ACHN (cell line): ENCODE data around the gene CAMK2B.

Experiments used
- DNase-seq: peaks from one replicate; pipeline ENCODE4 v3.0.0-alpha.2; 2015
- in situ Hi-C: cut with HindIII; loops from 2 replicates; pipeline ENCODE4 v1.10.0; 2017; ENCODE audit warnings: low sequenced_read_pairs, low pct_ligation_motif_present, low pct_unique_long_range_greater_than_20kb

CAMK2B gene

DNA sequence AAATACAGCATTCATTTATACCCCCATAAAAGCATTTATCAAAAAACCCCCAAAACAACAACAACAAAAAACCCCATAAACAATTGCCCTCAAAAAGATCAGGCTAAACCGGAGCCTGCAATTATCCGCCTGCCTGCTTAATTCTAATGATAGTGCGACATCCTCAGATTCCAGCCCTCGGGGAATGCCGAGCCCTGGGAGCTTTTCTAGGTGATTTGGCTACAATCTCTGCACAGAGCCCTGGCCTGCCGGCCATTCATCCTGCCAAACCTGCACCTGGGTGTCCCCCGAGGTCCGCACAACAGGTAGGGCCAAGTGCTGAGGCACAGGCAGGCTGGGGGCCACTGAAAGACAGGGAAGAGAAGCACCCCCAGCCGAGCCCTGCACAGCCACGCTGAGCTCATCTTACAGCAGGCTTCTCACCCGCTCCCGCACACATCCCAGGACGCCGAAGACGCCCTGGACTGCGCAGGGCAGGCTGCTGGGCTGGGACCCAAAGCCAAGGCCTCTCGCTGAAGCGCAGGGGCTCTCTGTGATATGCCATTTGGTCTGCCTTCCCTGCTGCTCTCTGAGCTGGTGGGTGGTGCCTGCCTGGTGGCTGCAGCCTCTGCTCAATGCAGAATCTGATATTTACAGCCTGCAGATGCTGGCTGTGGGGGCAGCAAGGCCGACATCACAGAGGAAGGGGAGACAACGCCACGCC, 57.5 kb downstream of the CAMK2B start:
- DNase-seq = no peak
- in situ Hi-C loops = no loop called here

GRCh38 chr7:44267178-44267577, 58.2 kb downstream of the CAMK2B start:
- DNase-seq = no peak
- in situ Hi-C loops = no loop called here

DNA sequence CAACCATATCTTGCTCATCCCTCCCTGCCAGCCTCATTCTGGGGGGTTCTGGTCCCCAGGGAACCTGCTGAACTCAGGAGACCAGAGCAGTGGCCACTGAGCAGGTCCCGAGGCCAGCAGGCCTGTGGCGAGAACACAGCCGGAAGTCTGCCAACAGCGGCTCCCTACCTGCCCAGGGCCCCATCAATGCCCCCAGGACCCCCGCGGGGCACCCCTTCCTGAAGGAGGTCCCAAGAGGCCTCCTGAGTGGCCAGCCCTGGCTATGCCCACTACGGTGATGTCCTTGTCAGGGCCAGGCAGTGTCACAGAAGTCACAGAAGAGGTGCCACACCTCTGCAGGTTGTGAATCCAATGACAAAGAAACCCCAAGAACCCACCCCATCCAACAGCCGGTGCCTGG, 58.9 kb downstream of the CAMK2B start:
- in situ Hi-C loops = no loop called here
- no peak for DNase-seq

DNA sequence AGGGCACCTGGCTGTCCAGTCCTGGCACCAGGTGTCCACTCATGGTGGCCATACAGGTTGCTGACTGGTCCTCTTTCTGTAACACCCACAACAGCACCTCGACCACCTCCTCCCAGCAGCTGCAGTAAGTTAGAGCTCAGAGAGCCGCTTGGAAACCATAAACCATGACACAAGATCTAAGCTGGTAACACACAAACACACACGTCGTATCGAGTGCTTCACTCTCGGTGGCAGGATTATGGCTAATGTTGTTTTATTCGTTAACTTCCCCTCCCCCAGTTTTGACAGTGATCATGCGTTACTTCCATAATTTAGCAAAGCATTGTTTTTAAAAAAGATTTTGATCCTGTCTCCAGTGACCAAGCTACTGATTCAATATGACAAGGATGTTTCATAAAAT, 59.7 kb downstream of the CAMK2B start:
- in situ Hi-C loops = no loop called here
- DNase-seq = no peak

GRCh38 chr7:44264221-44264931, 61.0 kb downstream of the CAMK2B start:
- DNase-seq = no peak
- in situ Hi-C loops = no loop called here

- DNase-seq = no peak
- in situ Hi-C loops = no loop called here
These were observed 61.9 kb downstream of the CAMK2B start for GRCh38 chr7:44263326-44264082.

GRCh38 chr7:44262031-44262430, 63.4 kb downstream of the CAMK2B start:
- DNase-seq = no peak
- in situ Hi-C loops = no loop called here

DNA sequence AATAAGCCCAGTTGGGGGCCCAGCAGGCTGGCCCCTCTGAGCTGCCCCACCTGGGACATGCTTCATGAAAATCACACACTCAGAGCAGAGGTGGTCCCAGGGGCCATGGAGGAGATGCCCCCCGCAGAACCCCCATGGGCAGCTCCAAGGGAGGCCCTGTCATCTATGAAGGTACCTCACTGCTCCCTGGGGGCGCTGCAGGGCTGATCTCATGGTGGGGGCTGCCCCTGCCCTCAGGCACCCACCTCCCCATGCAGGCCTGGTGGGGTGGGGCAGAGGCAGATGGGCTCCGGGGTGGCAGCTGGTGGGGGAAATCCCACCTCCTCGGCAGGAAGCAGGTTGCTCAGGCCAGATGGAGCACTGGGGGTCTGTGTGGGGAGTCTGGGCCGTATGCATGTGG, 64.2 kb downstream of the CAMK2B start:
- DNase-seq = no peak
- in situ Hi-C loops = no loop called here

DNA sequence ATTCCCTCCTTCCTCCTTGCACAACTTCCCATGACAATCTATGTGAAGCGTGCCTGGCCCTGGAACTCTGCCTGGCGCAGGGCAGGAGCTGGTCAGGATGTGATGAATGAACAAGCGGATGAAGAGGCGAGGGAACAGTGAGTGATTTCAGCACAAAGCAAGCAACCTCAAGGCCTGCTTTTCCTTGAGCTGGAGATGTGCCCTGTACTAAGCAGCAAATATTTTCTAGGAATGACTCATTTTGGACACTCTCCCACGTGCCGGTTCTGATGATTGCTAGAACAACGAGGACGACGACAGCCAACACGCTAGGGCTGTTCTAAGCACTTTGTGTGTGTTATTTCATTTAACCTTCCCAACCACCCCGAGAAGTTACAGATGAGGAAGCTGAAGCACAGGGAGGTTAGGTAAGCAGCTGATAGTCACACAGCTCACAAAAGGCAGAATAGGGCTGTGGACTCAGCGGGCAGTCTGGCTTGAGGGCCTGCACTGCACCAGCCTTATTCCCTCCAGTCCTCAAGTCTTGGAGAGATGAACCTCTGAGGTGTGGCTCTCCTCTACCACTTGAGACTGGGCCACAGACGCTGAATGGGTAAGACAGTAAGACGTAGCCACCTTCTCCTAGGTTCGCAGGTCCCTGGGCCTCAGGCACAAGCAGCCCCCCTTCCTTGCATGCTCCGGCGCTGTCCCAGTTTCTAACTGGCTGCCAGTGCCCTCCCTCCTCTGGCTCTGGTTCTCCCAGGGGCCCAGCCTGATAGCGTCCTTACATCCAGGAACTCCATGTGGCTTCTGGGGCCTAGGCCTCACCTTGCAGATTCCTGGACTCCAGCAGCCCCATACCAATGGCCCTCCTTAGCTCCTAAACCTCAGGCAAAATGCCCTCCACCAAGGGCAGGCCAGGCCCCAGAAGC, 65.6 kb downstream of the CAMK2B start:
- DNase-seq = peak; percentile 24
- in situ Hi-C loops = no loop called here

DNA sequence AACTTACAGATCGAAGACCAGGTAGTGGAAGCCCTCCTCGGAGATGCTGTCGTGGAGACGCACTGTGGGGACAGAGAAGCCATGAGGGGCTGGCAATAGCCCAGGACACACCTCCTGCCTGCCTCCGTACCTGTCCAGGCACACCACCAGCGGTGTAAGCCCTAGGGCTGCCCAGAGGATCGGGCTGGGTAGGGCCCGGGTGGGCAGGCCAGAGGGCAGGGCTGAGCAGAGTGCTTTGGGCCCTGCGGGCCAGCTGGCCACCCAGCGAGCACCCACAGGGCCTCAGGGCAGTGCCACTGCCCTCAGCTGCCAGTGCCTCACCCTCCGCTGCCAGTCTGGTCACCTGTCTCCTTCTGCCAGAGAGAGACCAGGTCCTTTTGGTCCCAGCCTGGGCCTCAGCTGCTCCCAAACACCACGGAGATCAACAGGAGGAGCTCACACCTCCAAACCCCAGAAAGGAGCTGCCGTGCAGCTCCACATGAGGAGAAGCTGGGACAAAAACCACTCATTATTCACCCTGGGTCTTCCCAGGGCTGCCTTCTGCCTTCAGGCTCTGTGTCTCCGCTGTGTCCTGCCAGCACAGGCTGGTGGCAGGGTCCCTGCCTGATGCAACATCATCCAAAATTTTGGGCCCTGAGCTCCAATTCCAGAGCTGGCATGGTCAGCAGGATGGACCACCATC, 66.4 kb downstream of the CAMK2B start:
- in situ Hi-C loops = no loop called here
- no peak for DNase-seq

- in situ Hi-C loops = no loop called here
- no peak for DNase-seq
These were observed 67.0 kb downstream of the CAMK2B start for GRCh38 chr7:44258423-44258760.

DNA sequence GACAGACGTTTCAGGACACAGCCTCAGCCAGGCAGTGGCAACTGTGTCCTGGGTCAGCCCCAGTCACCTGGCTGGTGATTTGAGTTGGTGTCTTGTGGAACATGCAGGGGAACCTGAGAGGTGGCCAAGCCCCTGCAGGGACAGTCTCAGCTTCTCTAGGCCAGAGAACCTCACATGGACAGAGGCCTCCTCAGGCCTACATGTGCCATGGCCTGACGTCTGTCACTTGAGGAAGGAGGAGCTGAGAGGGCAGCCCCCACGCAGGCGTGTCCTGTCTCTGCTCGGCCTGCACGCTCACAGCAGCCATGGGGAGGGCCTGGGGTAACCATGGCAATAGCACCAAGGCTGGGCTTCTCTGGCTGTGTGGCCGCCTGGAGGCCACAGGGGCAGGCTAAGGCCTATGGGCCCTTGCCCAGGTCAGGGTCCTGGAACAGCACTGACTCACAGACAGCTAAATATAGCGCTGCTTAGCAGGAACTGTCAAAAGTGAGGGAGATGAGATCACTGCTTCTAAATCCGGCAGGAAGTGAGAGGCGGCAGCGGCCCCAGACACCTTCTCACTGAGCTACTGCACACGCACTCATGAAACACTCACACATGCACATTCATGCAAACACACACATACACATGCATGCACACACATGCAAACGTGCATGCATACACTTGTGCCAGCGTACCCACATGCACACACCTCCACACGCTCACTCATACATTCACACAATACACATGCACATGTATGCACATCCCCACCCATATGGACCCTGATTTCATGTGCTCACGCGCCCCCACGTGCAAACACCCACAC, 67.6 kb downstream of the CAMK2B start:
- in situ Hi-C loops = no loop called here

GRCh38 chr7:44257213-44257612, 68.2 kb downstream of the CAMK2B start:
- DNase-seq = no peak
- in situ Hi-C loops = no loop called here

More for the DNA sequence above, 67.6 kb downstream of the CAMK2B start:
- peak; percentile 87 for DNase-seq

- in situ Hi-C loops = no loop called here
- no peak for DNase-seq
These were observed 68.9 kb downstream of the CAMK2B start for GRCh38 chr7:44256459-44256858.

DNA sequence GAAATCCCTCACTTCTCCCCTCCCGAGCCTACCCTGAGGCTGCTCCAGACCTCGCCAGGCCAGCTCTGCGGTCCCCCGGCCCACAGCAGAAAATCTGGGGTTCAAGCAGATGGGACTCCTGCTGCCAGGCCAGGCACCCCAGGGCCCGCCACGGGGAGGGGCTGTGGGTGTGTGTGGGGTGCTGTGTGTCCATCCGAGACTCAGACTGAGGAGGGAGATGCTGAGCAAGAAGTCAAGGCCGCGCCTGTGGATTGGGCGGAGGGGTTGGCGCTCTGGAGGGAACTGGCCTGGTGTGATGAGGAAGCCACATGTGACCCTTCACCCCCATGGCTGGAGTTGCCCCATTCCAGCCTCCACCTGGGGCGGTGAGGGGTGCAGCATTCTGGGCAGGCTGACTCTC, 73.5 kb downstream of the CAMK2B start:
- in situ Hi-C loops = no loop called here
- no peak for DNase-seq

GRCh38 chr7:44251269-44251668, 74.1 kb downstream of the CAMK2B start:
- no peak for DNase-seq
- in situ Hi-C loops = no loop called here

DNA sequence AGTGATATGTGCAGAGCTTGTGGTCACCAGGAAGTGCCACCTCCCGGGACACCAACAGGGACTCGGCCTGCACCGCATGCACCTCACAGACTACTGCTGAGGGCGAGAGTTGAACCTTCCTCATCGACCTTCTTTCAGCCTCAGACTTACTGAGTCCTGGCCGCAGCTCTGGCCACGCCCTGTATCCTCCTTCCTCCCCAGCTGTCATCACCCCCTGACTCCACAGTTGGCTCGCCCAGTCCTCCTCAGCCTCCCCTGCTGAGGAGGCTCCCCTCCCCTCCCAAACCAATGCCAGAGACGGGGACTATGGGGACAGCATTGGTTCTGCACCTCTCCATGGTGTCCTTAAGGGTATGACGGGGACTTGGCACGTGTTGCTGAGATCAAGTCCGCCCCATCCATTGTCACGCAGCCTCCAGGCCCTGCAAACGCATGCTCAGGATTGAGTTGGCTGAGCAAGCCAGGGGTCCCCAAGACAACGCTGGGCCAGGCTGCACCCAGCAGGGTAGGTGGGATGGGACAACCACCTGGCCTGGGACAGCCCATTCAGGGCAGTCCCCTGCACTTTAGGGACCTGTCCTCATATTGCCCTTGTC, 75.7 kb downstream of the CAMK2B start:
- in situ Hi-C loops = no loop called here
- DNase-seq = no peak
